GM18519 (cell line): Measurements from ENCODE around the gene EIF4E2.
"Not testable (repeated sequence)": the region's sequence is repeated elsewhere in the genome, so short reads cannot be mapped to it uniquely, and the experiment has no call there.

ENCODE experiments used
- ATAC-seq: cut with Tn5 transposase; IDR thresholded peaks from one replicate; pipeline ENCODE4 v1.9.1; 2021; ENCODE audit warnings: mild to moderate bottlenecking, moderate library complexity; ENCODE audit not compliant: unreplicated experiment, low FRiP score

EIF4E2 gene

GRCh38 chr2:232556426-232556825 is 5.9 kb downstream of the EIF4E2 start:
- no peak for ATAC-seq

- no peak for ATAC-seq
Measured at GRCh38 chr2:232562515-232563151, 12.1 kb downstream of the EIF4E2 start.

DNA sequence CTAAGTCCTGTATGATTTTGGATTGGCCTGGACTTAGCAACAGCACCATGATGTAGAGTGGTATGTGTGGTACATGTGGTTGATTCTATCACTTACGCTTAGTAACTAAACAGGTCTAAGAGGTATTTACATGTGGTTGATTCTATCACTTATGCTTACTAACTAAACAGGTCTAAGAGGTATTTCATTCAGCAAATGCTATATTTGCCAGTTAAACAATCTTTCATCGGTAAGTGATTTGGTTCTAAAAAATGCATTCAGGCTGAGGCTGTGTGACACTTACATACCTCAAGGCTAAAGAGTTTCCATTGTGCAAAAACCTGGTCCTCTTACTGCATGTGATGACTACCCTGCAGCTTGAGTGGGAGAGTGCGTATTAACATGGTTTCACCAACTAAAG is 13.1 kb downstream of the EIF4E2 start:
- no peak for ATAC-seq

GRCh38 chr2:232567721-232568120 is 17.2 kb downstream of the EIF4E2 start:
- ATAC-seq = no peak

DNA sequence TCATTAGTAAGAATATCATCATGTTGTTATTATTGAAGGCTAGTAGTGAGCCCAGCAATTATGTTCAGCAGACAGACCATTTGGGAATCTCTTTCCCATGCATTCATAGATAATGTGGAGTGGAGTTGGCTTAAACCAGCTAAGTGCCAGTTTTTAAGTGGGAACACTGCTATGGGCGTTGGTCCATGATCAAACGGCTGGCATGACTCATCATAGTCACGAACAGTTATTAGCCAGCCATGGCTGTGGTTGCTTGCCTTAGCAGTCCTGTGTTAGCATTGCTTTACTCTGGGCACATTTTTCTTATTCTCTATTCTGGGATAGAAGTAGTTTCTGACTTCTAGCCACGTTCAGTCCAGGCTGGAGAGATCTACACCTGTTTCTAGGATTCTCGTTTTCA is 17.7 kb downstream of the EIF4E2 start:
- no peak for ATAC-seq

- no peak for ATAC-seq
Measured at GRCh38 chr2:232569541-232569940, 19.1 kb downstream of the EIF4E2 start.

DNA sequence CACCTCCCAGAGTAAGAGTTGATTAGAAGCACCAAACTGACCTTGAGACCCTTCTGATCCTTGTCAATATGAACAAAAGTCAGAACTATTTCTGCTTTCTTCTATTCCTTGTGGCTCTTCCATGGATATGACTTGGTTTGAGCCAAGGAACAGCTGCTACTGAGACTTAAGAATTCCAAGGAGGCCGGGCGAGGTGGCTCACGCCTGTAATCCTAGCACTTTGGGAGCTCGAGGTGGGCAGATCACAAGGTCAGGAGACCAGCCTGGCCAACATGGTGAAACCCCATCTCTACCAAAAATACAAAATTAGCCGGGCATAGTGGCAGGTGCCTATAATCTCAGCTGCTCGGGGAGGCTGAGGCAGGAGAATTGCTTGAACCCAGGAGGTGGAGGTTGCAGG is 20.0 kb downstream of the EIF4E2 start:
- ATAC-seq = not testable (repeated sequence)

DNA sequence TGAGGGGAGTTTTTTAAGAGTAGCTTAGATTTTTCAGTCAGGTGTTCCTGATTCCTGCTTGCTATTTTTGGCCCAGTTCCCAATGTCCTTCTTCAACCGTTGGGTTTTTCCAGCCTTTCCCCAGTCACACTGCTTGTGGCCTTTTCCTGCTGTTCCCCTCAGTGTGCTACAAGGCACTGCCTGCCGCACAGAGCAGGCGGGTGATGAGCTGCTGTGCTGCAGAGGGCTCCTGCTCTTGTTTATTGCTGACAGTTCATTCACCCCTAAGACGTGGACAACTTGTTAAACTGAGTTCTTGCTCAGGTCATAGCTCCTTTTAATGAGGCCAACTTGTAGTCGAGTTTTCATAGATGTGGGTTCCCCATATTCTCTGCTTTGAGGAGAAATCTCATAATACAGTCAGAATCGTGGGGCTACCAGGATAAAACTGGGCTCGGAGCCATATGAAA is 20.6 kb downstream of the EIF4E2 start:
- ATAC-seq = no peak

- ATAC-seq = no peak
Measured at GRCh38 chr2:232573042-232573441, 22.6 kb downstream of the EIF4E2 start.

DNA sequence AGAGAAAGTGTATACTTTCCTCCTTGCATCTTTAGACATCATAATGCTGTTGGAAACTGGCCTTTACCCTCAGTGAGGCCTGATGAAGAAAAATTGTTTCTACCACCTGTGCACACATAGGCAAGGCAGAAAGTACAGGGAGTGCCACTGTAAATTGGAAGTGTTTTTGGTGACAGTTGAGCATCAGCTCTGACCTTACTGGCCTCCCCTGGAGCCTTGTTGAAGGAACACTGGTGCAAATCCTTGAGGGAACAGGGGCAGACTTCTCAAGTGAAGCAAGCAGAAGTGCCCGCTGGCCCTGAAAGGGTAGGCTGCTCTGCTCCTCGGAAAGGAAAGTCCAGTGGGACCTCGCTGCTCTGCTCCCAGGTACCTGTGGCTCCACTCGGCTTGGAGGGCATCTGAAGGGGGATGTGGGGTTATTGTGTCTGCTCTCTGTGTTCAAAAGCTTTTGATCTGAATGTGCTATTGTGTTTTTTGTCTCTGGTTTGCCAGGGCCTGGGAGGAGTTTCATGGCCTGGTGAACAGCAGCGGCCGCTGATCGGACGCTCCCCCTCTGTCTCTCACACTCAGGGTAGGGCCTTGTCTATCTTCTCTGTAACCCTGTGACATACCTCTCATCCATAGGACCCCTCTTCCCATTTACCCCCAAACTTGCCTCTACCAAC is 23.4 kb downstream of the EIF4E2 start:
- ATAC-seq = no peak

GRCh38 chr2:232574674-232575403 is 24.4 kb downstream of the EIF4E2 start:
- ATAC-seq = no peak

GRCh38 chr2:232575404-232575746 is 24.9 kb downstream of the EIF4E2 start:
- ATAC-seq = no peak

- ATAC-seq = no peak
Measured at GRCh38 chr2:232576995-232577394, 26.5 kb downstream of the EIF4E2 start.

- ATAC-seq = no peak
Measured at GRCh38 chr2:232577841-232578240, 27.4 kb downstream of the EIF4E2 start.

- ATAC-seq = no peak
Measured at GRCh38 chr2:232578626-232579025, 28.1 kb downstream of the EIF4E2 start.

DNA sequence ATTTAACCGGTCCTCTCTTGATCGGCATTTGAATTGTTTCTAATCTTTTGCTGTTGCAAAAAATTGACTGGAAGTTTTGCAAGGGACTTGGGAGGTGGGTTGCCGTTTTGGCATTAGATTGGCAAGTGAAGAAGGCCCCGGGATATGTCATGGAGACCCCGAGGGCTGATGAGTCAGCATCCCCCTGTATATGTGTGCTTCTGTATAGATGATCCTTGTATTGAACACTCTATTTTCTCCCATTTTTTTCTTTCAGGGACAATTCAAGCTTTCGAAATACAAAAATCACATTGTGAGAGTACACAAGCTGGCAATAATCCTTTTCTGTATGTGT is 30.1 kb downstream of the EIF4E2 start:
- no peak for ATAC-seq

DNA sequence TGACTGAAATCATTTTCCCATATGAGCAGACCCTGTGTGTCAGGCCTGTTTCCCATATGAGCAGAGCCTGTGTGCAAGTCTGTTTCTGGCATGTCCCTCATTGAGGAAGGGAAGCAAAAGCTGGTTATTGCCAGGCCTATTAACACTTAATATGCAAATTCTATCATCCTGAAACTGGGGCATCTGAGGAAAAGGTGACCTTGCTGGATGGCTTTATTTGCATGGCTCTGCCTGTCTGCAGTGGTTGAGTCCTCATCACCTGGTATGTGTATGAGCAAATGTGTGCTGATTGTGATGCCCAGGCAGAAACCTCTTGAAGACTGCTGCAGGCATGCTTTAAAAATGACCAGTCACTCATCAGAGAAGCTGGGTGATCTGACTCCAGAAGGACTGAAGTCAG is 31.2 kb downstream of the EIF4E2 start:
- ATAC-seq = no peak

DNA sequence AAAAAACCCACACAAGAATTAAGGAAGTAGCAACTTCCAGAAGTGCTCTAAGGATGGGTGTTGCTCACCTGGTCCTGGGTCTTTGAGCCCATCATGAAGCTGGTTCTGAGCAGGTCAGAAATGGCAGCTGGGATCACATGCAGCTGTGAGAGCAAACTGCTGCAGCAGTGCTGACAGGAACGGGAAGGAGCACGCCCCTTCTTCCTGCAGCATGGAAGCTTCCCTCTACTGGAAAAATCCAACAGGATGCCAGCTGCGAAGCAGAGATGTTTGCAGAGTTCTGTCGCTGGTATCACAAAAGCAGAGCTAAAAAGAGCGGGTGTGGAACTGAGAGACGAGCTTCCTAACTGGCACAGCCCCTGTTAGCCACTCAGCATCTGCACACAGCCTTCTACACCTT is 33.7 kb downstream of the EIF4E2 start:
- no peak for ATAC-seq

- no peak for ATAC-seq
Measured at GRCh38 chr2:232586943-232587505, 36.5 kb downstream of the EIF4E2 start.

DNA sequence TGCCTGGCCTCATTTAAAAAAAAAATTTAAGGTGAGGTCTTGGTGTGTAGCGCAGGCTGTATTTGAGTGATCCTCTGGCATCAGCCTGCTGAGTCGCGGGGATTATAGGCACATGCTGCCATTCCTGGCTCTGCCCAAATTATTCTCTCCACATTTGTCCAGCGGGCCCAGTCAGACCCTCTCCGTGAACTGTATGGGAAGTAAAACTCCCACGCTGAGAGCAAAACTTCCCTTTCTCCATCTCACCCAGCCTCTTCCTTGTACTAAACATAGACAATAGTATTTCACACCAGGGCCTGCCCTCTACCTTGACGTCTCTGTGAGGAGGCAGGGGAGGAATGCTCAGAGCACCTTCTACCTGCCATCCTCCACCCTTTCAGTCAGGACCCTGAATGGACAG is 37.0 kb downstream of the EIF4E2 start:
- ATAC-seq = no peak

DNA sequence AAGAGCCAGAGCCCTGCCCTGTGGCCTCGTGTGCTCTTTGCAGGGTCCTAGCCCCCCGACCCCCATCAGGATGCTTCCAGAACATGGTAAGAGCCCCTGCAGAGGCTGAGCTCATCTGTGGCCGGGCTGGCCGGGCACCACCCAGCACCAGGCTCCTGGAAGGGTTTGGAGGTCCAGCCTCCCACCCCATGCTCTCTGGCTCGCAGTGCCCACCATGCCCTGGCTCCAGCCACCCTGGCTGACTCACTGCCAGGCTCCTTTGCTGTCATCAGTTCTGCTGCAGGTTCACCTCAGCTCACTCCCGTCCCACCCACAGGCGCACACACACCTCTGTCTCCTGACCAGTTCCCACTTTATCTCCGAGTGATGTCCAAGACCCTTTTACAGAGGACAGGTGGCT is 37.5 kb downstream of the EIF4E2 start:
- no peak for ATAC-seq
